Measurements from ENCODE around the gene CRIP1. TPM values are rescaled to one million over a fixed set of nuclear protein-coding genes. Genes with fewer than 3 reads are reported as not detected.

Gene CRIP1
- total and polyA plus RNA-seq, 10 of the 15 experiments (the other 5 are each of a cell fraction or from before 2014, with no cell fraction given) = 66.8 to 259 (median 154) TPM

DNA sequence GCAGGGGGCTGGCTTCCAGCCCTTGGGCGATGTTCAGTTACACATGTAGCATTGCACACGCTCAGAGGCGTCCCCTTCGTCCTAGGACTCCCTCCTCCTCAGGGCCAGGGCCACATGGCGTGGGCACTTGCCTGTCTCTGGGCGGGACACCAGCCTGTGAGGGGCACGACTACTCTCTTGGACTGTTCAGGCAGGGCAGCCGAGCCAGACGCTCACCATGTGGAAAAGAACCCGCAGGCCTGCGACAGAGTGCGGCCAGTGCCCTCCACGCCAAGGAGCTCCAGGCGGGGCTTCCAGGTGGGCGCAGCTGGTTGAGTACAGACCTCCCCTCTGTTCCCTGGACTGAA, 46.2 kb upstream of the CRIP1 start:
- no peak overlapping the region for H2AFZ ChIP-seq (ENCODE audit: control insufficient read depth, low read depth, low read length)
- no TSS peak for BruUV-seq (replicated peaks)
- DNase-seq (ENCODE audit: low read depth, low spot score) = no peak
- no peak overlapping the region for H3K4me3 ChIP-seq
- no peak for ATAC-seq
- no peak overlapping the region for H3K4me2 ChIP-seq (ENCODE audit: control insufficient read depth, insufficient read depth)
- 96% methylated on average over 15 of the region's 15 CpGs for WGBS (ENCODE audit: insufficient coverage, insufficient replicate concordance, low lambda C conversion rate, missing lambda C conversion rate)
- CTCF ChIA-PET = no interaction called here
- in situ Hi-C loops (cut with MboI) = no loop called here
- no peaks in the 10 kb centered on the region for H3K27me3 ChIP-seq (replicated peaks in 1 of 2; ENCODE audit: control insufficient read depth in 2 of 2, insufficient read depth in 2 of 2, low read length in 1 of 2)
- no peak overlapping the region for H3K27ac ChIP-seq (ENCODE audit: control insufficient read depth, insufficient read depth)
- no peaks in the 10 kb centered on the region for H3K9me3 ChIP-seq (replicated peaks; ENCODE audit: control insufficient read depth, insufficient read depth, low read length)
- RAD21 ChIA-PET (ENCODE audit: unreplicated experiment) = no interaction called here
- H3K4me1 ChIP-seq (ENCODE audit: control insufficient read depth, insufficient read depth, low read length) = no peaks in the 10 kb centered on the region
- H3K9ac ChIP-seq (ENCODE audit: control insufficient read depth, insufficient read depth, low read length) = no peak overlapping the region
- SMC1A ChIA-PET (ENCODE audit: uncharacterized antibody, unreplicated experiment) = no interaction called here
- peaks cover 19% of the 10 kb centered on the region for H3K79me2 ChIP-seq (ENCODE audit: control insufficient read depth, insufficient read depth, low read length)
- POLR2A ChIA-PET = no interaction called here
- TF ChIP-seq CBFB (IDR thresholded peaks at IDR 0.05; ENCODE audit: low read depth) = no peak
- H3K36me3 ChIP-seq (ENCODE audit: control insufficient read depth in 2 of 2, insufficient read depth in 2 of 2, low read length in 1 of 2) = peaks cover 0 to 15% of the 10 kb centered on the region in 2 experiments; a peak in 3 of 4 replicates
- no peaks in the 10 kb centered on the region for H4K20me1 ChIP-seq (ENCODE audit: control insufficient read depth, insufficient read depth)
- FAIRE-seq = no peak
- intact Hi-C loops (cut with micrococcal nuclease; ENCODE audit: unreplicated experiment) = no loop called here

DNA sequence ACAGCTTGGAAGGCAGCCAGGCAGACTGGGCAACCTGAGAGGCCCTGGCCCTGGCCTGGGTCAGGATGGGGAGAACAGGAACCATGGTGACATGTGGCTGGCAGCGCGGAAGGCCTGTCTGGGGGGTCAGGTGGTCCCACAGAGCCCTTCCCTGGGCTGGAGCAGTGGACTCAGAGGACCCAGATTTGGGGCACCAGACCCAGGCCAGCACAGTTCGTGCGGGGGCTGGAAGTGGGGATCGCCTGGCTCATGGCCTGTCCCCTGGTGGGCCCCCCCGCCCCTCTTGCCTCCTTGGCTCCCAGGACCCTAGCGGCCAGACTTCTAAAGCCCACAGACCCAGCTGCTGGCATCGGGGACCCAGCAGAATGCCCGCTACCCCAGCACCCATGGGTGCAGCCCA, 45.7 kb upstream of the CRIP1 start:
- Histone ChIP-seq H3K9me3 (replicated peaks; ENCODE audit: control insufficient read depth, insufficient read depth, low read length) (no peaks in the 10 kb centered on the region), H3K79me2 (ENCODE audit: control insufficient read depth, insufficient read depth, low read length) (peaks cover 16% of the 10 kb centered on the region), H4K20me1 (ENCODE audit: control insufficient read depth, insufficient read depth) (no peaks in the 10 kb centered on the region), H2AFZ (ENCODE audit: control insufficient read depth, low read depth, low read length) (no peak overlapping the region), H3K4me3 (no peak overlapping the region), H3K27ac (ENCODE audit: control insufficient read depth, insufficient read depth) (no peak overlapping the region), H3K4me1 (ENCODE audit: control insufficient read depth, insufficient read depth, low read length) (no peaks in the 10 kb centered on the region), H3K27me3 (replicated peaks in 1 of 2; ENCODE audit: control insufficient read depth in 2 of 2, insufficient read depth in 2 of 2, low read length in 1 of 2) (no peaks in the 10 kb centered on the region), H3K36me3 (ENCODE audit: control insufficient read depth in 2 of 2, insufficient read depth in 2 of 2, low read length in 1 of 2) (peaks cover 0 to 15% of the 10 kb centered on the region in 2 experiments; a peak in 3 of 4 replicates), H3K4me2 (ENCODE audit: control insufficient read depth, insufficient read depth) (no peak overlapping the region), H3K9ac (ENCODE audit: control insufficient read depth, insufficient read depth, low read length) (no peak overlapping the region)
- POLR2A ChIA-PET = no interaction called here
- ATAC-seq = no peak
- 98% methylated on average over 9 of the region's 9 CpGs for WGBS (ENCODE audit: insufficient coverage, insufficient replicate concordance, low lambda C conversion rate, missing lambda C conversion rate)
- in situ Hi-C loops (cut with MboI) (no loop called here), intact Hi-C loops (cut with micrococcal nuclease; ENCODE audit: unreplicated experiment) (no loop called here)
- no peak for FAIRE-seq
- no TSS peak for BruUV-seq (replicated peaks)
- CTCF ChIA-PET = no interaction called here
- SMC1A ChIA-PET (ENCODE audit: uncharacterized antibody, unreplicated experiment) = no interaction called here
- DNase-seq (ENCODE audit: low read depth, low spot score) = no peak
- RAD21 ChIA-PET (ENCODE audit: unreplicated experiment) = no interaction called here
- TF ChIP-seq, protein P1, sequence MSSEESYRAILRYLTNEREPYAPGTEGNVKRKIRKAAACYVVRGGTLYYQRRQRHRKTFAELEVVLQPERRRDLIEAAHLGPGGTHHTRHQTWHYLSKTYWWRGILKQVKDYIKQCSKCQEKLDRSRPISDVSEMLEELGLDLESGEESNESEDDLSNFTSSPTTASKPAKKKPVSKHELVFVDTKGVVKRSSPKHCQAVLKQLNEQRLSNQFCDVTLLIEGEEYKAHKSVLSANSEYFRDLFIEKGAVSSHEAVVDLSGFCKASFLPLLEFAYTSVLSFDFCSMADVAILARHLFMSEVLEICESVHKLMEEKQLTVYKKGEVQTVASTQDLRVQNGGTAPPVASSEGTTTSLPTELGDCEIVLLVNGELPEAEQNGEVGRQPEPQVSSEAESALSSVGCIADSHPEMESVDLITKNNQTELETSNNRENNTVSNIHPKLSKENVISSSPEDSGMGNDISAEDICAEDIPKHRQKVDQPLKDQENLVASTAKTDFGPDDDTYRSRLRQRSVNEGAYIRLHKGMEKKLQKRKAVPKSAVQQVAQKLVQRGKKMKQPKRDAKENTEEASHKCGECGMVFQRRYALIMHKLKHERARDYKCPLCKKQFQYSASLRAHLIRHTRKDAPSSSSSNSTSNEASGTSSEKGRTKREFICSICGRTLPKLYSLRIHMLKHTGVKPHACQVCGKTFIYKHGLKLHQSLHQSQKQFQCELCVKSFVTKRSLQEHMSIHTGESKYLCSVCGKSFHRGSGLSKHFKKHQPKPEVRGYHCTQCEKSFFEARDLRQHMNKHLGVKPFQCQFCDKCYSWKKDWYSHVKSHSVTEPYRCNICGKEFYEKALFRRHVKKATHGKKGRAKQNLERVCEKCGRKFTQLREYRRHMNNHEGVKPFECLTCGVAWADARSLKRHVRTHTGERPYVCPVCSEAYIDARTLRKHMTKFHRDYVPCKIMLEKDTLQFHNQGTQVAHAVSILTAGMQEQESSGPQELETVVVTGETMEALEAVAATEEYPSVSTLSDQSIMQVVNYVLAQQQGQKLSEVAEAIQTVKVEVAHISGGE (CRISPR knock-in tag; IDR thresholded peaks at IDR 0.05) = no peak
- no peak for TF ChIP-seq SMARCA5 (IDR thresholded peaks at IDR 0.05)
- no peak for TF ChIP-seq ZNF384 (IDR thresholded peaks at IDR 0.05; ENCODE audit: borderline replicate concordance, low read depth, low read length)
- TF ChIP-seq, protein P2, sequence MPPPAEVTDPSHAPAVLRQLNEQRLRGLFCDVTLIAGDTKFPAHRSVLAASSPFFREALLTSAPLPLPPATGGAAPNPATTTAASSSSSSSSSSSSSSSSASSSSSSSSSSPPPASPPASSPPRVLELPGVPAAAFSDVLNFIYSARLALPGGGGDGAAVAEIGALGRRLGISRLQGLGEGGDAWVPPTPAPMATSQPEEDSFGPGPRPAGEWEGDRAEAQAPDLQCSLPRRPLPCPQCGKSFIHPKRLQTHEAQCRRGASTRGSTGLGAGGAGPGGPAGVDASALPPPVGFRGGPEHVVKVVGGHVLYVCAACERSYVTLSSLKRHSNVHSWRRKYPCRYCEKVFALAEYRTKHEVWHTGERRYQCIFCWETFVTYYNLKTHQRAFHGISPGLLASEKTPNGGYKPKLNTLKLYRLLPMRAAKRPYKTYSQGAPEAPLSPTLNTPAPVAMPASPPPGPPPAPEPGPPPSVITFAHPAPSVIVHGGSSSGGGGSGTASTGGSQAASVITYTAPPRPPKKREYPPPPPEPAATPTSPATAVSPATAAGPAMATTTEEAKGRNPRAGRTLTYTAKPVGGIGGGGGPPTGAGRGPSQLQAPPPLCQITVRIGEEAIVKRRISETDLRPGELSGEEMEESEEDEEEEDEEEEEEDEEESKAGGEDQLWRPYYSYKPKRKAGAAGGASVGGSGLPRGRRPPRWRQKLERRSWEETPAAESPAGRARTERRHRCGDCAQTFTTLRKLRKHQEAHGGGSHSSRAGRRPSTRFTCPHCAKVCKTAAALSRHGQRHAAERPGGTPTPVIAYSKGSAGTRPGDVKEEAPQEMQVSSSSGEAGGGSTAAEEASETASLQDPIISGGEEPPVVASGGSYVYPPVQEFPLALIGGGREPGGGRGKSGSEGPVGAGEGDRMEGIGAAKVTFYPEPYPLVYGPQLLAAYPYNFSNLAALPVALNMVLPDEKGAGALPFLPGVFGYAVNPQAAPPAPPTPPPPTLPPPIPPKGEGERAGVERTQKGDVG (CRISPR knock-in tag; IDR thresholded peaks at IDR 0.05) = no peak
- TF ChIP-seq ZZZ3 (IDR thresholded peaks at IDR 0.05; ENCODE audit: control insufficient read depth, insufficient read length, low read depth) = no peak
- TF ChIP-seq, protein P3, sequence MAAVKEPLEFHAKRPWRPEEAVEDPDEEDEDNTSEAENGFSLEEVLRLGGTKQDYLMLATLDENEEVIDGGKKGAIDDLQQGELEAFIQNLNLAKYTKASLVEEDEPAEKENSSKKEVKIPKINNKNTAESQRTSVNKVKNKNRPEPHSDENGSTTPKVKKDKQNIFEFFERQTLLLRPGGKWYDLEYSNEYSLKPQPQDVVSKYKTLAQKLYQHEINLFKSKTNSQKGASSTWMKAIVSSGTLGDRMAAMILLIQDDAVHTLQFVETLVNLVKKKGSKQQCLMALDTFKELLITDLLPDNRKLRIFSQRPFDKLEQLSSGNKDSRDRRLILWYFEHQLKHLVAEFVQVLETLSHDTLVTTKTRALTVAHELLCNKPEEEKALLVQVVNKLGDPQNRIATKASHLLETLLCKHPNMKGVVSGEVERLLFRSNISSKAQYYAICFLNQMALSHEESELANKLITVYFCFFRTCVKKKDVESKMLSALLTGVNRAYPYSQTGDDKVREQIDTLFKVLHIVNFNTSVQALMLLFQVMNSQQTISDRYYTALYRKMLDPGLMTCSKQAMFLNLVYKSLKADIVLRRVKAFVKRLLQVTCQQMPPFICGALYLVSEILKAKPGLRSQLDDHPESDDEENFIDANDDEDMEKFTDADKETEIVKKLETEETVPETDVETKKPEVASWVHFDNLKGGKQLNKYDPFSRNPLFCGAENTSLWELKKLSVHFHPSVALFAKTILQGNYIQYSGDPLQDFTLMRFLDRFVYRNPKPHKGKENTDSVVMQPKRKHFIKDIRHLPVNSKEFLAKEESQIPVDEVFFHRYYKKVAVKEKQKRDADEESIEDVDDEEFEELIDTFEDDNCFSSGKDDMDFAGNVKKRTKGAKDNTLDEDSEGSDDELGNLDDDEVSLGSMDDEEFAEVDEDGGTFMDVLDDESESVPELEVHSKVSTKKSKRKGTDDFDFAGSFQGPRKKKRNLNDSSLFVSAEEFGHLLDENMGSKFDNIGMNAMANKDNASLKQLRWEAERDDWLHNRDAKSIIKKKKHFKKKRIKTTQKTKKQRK (IDR thresholded peaks at IDR 0.05; ENCODE audit: low read depth, low read length) = no peak

Data from GM12878 (cell line).